SJSA1 (cell line): ENCODE data around the gene RABGAP1. TPM values are rescaled to one million over a fixed set of nuclear protein-coding genes. Genes with fewer than 3 reads are reported as not detected.
"Not testable (repeated sequence)": the region's sequence is repeated elsewhere in the genome, so short reads cannot be mapped to it uniquely, and the experiment has no call there.

Source experiments
- DNase-seq, 2 experiments: peaks; one replicate each; pipeline ENCODE4 v3.0.0-alpha.2; 2015 to 2020; ENCODE audit warnings: low spot score in 2 of 2, low read depth in 1 of 2
- H3K27ac ChIP-seq: fragments of 250-450 bp; sonication (Bioruptor Pico); 2 replicates; pipeline ENCODE4 v1.5.1; 2020; ENCODE audit warnings: mild to moderate bottlenecking, moderate library complexity
- H3K27me3 ChIP-seq: fragments of 250-450 bp; sonication (Bioruptor Pico); replicated peaks from 2 replicates; pipeline ENCODE4 v1.5.1; 2020; ENCODE audit warnings: mild to moderate bottlenecking, moderate library complexity
- H3K36me3 ChIP-seq: fragments of 250-450 bp; sonication (Bioruptor Pico); 2 replicates; pipeline ENCODE4 v1.5.1; 2020; ENCODE audit warnings: mild to moderate bottlenecking
- H3K4me1 ChIP-seq: fragments of 250-450 bp; sonication (Bioruptor Pico); replicated peaks from 2 replicates; pipeline ENCODE4 v1.6.1; 2021; ENCODE audit warnings: mild to moderate bottlenecking
- H3K4me3 ChIP-seq: fragments of 250-450 bp; sonication (Bioruptor Pico); 2 replicates; pipeline ENCODE4 v1.5.1; 2020; ENCODE audit warnings: mild to moderate bottlenecking
- H3K9me3 ChIP-seq: fragments of 250-450 bp; sonication (Bioruptor Pico); replicated peaks from 2 replicates; pipeline ENCODE4 v1.5.1; 2020; ENCODE audit warnings: mild to moderate bottlenecking
- total RNA-seq: library from RNA; depleted of rRNA; stranded (reverse); fragments of >200 nt; shearing (Covaris generic); gene quantifications from 2 replicates; pipeline ENCODE4 v1.2.3, GENCODE V29; 2014; rRNA removed

The RABGAP1 gene
- 27.8 and 55.6 TPM in 2 replicates for total RNA-seq

DNA sequence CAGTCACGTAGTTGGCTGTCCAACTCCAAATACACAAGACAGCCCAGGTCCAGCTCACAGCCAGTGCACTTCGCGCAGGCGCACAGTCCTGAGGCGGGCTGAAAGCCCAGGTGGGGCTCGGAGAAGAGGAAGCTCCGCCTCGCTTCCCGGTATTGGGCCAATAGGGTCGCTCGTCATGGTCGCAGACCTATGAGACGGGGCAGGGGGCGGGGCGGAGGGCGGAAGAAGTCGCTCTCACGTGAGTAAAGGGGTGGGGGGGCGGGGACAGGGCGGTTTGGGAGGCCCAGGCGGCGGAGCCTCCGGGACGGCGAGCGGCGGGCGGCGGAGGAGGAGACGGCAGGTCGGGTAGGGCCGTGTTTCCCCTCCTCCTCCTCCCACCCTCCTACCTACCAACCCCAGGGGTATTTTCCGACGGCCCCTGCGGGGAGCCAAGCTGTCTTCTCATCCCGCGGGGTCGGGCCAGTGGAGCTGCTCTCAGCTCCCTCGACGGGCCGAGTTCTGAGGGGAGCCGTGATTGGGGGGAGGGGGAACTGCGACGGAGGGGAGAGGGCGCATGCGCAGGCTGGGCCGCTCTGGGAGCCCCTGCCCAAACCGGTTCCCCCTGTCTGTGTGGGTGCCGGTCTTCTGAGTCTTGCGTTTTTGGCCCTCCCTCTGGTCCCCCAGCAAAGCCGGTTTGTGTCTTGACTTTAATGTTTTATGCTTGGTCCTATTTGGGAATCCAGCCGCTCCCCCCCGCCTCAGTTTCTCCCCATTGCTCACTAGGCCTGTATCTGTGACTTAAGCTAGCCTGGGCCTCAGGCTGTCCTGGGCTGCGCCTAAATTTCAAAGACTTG lies at the start of gene RABGAP1:
RABGAP1 (plus strand) TSS at position 272 of the 833 bp plus-strand sequence. CDS start 16,040 bp downstream, outside the sequence.
- DNase-seq, result peak; percentile 88 to 98
- no peaks in the 10 kb centered on the region for H3K27me3 ChIP-seq
- H3K4me1 ChIP-seq, result peaks cover 17% of the 10 kb centered on the region
- peak within 1 kb of the TSS; percentile 53 for H3K27ac ChIP-seq
- no peaks in the 10 kb centered on the region for H3K9me3 ChIP-seq
- H3K4me3 ChIP-seq, result peak within 1 kb of the TSS; percentile 75
- H3K36me3 ChIP-seq, result peaks cover 30% of the 10 kb centered on the region

DNA sequence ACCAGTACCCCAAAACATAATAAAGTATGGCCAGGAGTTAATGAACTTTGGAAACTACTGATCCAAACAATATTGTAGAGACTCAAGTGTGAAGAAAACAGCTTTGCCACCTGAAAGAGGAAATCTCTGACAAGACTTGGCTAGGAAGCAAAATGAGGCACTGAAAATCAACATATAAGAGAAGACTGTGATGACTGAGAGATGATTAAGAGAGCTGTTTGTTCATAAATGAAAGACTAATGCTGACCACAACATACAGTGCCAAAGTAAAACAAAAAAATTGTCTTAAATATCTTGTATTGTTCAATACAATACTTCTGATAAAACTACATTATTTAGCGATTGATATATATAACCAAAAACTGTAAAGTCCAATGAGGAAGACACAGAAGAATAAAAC lies 42.9 kb upstream of the RABGAP1 start:
- Histone ChIP-seq H3K27me3 (no peaks in the 10 kb centered on the region), H3K9me3 (no peaks in the 10 kb centered on the region), H3K36me3 (peaks cover 45% of the 10 kb centered on the region), H3K27ac (no peak overlapping the region), H3K4me1 (0 out of 2 replicates have a peak, but pooled peaks cover 1% of the 10 kb centered on the region), H3K4me3 (no peak overlapping the region)
- DNase-seq, result no peak

DNA sequence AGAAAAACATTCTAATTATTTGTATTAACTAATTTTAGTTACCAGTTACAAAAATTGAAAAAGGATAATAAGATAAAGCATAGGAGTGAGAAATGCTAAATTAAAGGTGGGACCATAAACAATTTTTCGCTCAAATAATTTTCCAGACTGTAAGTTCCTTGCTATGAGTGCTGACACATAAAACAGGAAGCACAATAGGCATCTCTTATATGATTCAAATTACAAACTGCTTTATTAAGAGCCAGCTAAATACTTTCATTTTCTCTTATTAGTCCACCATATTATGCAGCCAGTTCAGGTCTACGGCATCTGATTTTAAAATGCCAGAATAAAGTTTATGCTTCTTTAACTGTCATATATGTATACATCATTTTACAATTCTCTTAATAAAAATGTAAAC lies 40.0 kb upstream of the RABGAP1 start:
- peaks cover 7% of the 10 kb centered on the region; the same call in 1 of the 2 replicates for H3K4me1 ChIP-seq
- H3K4me3 ChIP-seq, result no peak overlapping the region
- H3K27me3 ChIP-seq, result no peaks in the 10 kb centered on the region
- no peak for DNase-seq
- no peak overlapping the region for H3K27ac ChIP-seq
- H3K9me3 ChIP-seq, result no peaks in the 10 kb centered on the region
- peaks cover 28% of the 10 kb centered on the region for H3K36me3 ChIP-seq

DNA sequence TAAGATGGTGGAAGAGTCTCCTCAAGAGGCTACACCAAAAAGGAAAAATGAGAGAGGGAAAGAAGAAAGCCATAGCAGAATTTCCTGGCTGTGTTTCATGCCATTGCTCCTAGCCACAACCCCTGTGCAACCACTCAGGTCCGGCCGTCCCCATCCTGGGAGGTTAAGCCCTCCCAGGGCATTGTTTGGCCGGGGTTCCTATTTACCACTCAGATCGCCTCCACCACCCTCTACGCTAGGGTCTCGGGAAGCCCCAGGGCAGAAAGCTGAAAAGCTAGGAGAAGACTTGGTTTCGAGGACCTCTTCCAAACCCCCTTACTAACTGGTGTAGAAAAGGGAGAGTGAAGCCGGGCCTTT lies 36.4 kb upstream of the RABGAP1 start:
- Histone ChIP-seq H3K4me1 (peaks cover 7% of the 10 kb centered on the region; the same call in 1 of the 2 replicates), H3K4me3 (peak overlapping the region; percentile 81), H3K27ac (peak overlapping the region; percentile 63), H3K27me3 (no peaks in the 10 kb centered on the region), H3K36me3 (peaks cover 10% of the 10 kb centered on the region), H3K9me3 (no peaks in the 10 kb centered on the region)
- DNase-seq, result peak; percentile 56 to 69

DNA sequence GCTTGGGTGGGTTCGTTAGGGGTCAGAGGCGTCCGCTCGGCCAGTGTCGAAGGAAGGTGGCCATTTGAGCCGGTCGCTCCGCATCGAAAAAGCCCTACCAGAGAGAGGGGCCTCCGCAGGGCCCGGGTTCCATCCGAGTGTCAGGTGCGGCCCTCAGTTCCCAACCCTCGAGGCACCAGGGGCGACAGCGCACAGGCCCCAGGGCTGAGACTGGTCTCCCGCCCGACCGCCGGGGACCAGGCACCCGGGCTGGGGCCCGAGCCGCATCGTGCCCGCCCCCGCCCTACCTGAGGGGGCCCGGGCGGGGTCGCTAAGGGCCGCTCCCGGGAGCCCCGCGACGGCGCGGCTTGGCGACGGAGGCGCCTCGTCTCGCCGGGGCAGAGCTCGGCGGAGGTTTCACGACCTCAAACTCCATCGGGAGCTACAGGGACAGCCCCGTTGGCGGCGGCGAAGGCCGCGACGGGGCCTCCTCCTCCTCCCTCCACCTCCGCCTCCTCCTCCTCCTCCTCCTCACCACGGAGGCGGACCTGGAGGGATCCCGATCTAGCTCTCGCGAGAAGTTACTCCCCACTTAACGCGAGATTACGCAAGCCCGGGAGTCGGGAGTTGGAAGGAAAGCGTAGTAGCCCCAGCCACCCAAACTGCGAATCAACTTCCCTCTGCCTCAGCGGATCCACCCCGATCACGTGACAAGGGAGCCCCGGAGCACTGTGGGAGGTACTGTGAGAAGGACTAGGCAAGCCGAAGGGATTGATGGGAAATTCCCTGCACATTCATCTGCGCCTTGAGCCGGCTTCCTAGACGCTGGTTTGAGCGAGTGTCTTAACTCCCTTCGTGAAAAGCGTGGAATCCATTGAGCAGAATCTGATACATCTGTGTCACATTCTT lies 35.8 kb upstream of the RABGAP1 start, which contains the start of gene RC3H2:
RC3H2 (minus strand) TSS at position 537 of the 888 bp plus-strand sequence. CDS start 7,850 bp downstream, outside the sequence.
- DNase-seq, result peak; percentile 98 to 99
- H3K27me3 ChIP-seq, result no peaks in the 10 kb centered on the region
- peak within 1 kb of the TSS; percentile 63 for H3K27ac ChIP-seq
- peaks cover 16% of the 10 kb centered on the region for H3K36me3 ChIP-seq
- peaks cover 7% of the 10 kb centered on the region; the same call in 1 of the 2 replicates for H3K4me1 ChIP-seq
- peak within 1 kb of the TSS; percentile 81 for H3K4me3 ChIP-seq
- H3K9me3 ChIP-seq, result no peaks in the 10 kb centered on the region

DNA sequence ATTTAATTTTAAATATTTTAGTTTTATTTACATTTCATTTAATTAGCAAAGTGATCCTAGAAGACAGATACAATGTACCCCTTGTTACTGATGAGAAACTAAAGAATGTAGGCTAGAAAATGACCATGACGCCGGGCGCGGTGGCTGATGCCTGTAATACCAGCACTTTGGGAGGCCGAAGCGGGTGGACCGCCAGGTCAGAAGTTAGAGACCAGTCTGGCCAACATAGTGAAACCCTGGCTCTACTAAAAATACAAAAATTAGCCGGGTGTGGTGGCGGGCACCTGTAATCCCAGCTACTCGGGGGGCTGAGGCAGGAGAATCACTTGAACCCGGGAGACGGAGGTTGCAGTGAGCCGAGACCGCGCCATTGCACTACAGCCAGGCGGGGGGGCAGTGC lies 34.7 kb upstream of the RABGAP1 start:
- H3K4me3 ChIP-seq, H3K27me3 ChIP-seq, H3K4me1 ChIP-seq, H3K27ac ChIP-seq, H3K9me3 ChIP-seq, DNase-seq: not testable (repeated sequence)
- H3K36me3 ChIP-seq, result peaks cover 27% of the 10 kb centered on the region

DNA sequence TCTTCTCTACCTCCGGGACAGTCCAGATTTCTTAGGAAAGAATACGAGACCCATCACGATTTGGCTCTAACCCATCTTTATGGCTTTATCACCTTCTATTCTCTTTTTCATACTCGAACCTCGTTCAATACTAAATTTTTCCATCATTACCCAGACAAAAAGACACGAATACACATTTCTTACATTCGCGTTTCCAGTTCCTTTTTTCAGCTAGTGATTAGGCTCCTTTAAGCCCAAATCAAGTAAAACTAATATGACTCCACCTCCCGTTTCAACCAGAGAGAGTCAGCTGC lies 28.2 kb upstream of the RABGAP1 start:
- H3K27me3 ChIP-seq, result no peaks in the 10 kb centered on the region
- DNase-seq, result no peak
- H3K4me1 ChIP-seq, result peaks cover 9% of the 10 kb centered on the region
- no peaks in the 10 kb centered on the region for H3K9me3 ChIP-seq
- H3K36me3 ChIP-seq, result peaks cover 28% of the 10 kb centered on the region
- H3K27ac ChIP-seq, result peak overlapping the region; percentile 51
- H3K4me3 ChIP-seq, result peak overlapping the region; percentile 56

DNA sequence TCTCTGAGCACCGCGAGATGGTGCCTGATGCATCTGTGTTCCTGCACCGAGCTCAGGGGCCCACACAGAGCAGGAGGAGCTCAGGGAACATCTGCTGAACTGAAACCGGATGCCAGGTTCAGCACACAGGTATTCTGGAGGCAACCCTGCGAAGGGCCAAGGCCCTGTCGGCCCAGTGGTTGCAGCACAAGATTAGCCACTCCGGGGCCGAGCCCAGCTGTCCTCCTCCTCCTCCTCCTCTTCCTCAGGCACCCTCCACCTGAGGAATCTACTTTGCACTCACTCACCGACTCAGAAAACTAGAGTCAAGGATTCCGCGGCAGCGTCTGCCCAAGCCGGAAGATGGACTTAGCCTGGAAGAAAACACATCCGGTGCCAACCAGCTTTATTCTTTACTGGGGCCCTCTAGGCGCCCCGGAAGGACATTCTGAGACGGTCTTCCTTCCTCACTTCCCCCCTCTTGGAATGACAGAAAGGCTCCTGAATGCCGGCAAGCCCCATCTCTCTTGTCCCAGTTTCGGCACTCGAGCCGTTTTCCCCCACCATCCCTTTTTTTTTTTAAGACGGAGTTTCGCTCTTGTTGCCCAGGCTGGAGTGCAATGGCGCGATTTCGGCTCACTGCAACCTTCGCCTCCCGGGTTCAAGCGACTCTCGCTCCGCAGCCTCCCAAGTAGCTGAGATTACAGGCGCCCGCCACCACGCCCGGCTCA lies 27.7 kb upstream of the RABGAP1 start, which contains the start of gene ZBTB6:
ZBTB6 (minus strand) TSS at position 360 of the 710 bp plus-strand sequence. CDS start 1,251 bp downstream, outside the sequence.
- H3K27me3 ChIP-seq, result no peaks in the 10 kb centered on the region
- H3K9me3 ChIP-seq, result no peaks in the 10 kb centered on the region
- H3K4me3 ChIP-seq, result peak within 1 kb of the TSS; percentile 56
- H3K36me3 ChIP-seq, result peaks cover 28% of the 10 kb centered on the region
- peak; percentile 70 to 78 for DNase-seq
- H3K27ac ChIP-seq, result peak within 1 kb of the TSS; percentile 51
- peaks cover 9% of the 10 kb centered on the region for H3K4me1 ChIP-seq

DNA sequence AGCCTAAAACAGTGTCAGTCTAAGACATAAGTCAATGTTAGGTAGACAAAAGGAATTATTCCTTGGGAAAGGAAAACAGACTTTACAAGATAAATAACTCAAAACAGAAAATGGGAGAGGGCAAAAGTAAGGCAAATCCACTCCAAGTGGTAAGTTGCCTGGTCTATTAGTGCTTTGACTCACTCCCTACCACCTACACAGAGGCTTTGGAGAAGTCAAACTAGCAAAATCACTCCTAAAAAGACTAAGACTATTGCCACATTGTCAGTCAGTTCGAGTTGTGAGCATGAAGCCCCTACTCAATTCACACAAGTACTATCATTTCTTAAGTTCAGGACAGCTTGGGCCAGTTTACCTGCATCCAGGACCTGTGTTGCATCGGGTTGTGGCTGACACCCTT lies 22.5 kb upstream of the RABGAP1 start:
- H3K9me3 ChIP-seq, result no peaks in the 10 kb centered on the region
- H3K27ac ChIP-seq, result no peak overlapping the region
- H3K4me3 ChIP-seq, result no peak overlapping the region
- no peak for DNase-seq
- H3K27me3 ChIP-seq, result no peaks in the 10 kb centered on the region
- peaks cover 4% of the 10 kb centered on the region; the same call in 1 of the 2 replicates for H3K4me1 ChIP-seq
- H3K36me3 ChIP-seq, result peaks cover 28% of the 10 kb centered on the region

DNA sequence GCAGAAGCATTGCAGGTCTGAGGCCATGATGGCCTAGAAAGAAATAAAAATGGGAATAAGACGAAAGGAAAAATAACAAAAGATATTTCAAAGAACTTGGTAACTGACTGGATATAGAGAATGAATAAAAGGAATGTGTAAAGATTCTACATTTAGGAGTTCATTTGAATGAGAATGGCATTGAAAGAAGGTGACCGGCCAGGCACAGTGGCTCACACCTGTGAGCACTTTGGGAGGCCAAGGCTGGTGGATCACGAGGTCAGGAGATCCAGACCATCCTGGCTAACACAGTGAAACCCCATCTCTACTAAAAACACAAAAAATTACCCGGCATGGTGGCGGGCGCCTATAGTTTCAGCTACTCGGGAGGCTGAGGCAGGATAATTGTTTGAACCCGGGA lies 18.1 kb upstream of the RABGAP1 start:
- no peak for DNase-seq
- peaks cover 26% of the 10 kb centered on the region for H3K36me3 ChIP-seq
- no peaks in the 10 kb centered on the region for H3K4me1 ChIP-seq

DNA sequence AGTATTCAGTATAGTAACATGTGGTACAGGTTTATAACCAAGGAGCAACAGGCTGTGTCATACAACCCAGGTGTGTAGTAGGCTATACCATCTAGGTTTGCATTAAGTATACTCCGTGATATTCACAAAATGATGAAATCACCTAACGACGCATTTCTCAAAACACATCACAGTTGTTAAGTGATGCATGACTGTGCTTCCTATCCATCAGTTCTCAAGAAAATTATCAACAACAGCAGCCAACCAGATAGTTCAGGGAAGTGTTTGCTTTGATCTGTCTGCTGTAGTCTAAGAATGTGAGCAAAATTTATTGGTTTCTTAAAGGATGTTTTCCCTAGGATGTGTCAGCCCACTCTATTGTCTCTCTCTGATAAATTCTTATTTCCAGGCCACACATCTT lies 16.9 kb upstream of the RABGAP1 start:
- DNase-seq, result no peak
- H3K4me3 ChIP-seq, result no peak overlapping the region
- H3K27me3 ChIP-seq, result no peaks in the 10 kb centered on the region
- H3K36me3 ChIP-seq, result peaks cover 28% of the 10 kb centered on the region
- H3K4me1 ChIP-seq, result no peaks in the 10 kb centered on the region
- no peak overlapping the region for H3K27ac ChIP-seq
- no peaks in the 10 kb centered on the region for H3K9me3 ChIP-seq

More for the DNA sequence above, 18.1 kb upstream of the RABGAP1 start:
- no peaks in the 10 kb centered on the region for H3K27me3 ChIP-seq
- H3K4me3 ChIP-seq, result no peak overlapping the region
- H3K9me3 ChIP-seq, result no peaks in the 10 kb centered on the region
- H3K27ac ChIP-seq, result no peak overlapping the region

DNA sequence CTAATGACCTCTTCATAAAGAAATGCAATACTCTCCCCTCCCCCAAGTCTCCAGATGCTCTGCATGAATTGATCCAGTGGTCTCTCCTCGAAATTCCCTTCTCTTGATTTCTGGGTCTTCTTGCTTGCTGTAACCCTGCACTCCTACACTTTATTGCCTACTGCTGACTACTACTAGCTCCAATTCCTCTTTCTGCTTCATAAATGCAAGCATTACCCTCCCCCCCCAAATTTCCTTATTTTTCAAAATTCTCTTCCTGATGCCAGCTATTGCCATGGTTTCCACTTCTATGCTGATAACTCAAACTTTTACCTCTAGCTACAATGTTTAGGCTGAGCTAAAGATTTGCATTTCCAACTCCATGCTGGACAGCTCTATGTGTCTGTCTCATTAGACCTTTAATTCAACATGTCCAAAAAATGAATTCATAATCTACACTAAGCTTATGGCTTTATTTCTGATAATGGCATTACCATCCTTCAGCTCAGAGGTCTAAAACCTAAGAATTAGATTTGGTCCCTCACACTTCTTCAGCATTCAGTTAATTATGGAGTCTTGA lies 10.9 kb upstream of the RABGAP1 start:
- DNase-seq, result no peak
- peaks cover 12% of the 10 kb centered on the region for H3K4me1 ChIP-seq
- no peak overlapping the region for H3K27ac ChIP-seq
- H3K27me3 ChIP-seq, result no peaks in the 10 kb centered on the region
- no peak overlapping the region for H3K4me3 ChIP-seq
- H3K36me3 ChIP-seq, result peaks cover 6% of the 10 kb centered on the region; the same call in 1 of the 2 replicates
- H3K9me3 ChIP-seq, result no peaks in the 10 kb centered on the region
